ENCODE results near the gene NPHP4.

The NPHP4 gene

DNA sequence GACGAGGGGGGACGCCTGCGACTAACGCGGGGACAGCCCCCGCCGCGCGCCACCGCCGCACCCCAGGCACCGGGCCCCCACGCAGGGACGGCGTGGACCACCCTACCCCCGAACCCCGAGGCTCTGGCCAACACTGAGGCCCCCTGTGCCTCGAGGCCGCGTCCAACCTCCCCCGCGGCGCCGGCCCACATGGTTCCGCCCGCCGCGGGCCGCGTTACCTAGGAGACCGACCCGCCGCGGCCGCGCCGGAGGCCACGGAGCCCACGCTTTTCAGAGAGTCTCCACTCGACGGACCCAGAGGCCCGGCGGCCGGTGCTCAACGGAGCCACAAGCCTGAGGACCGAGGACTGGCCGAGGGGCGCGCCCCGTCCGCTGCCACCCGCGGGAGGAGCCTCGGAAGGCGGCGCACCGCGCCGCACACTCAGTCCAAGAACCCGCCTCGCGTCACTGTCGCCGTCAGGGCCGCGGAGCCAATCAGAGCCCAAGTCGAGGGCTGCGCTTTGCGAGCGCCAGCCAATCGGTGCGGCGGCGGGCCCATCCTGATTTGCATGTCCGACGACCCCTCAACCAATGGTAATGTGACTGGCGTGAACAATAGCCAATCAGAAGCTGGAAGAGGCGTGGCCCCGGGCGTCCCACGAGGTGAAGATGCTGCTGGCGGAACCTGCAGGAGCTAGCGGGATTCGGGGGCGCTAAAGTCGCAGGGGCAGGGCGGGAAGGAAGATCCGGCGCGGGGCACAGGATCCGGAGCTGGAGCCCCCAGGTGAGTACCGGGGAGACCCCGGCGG, at the start of gene NPHP4:
TSS of gene NPHP4 (minus strand) at position 400 of the 788 bp plus-strand sequence. CDS start 6,136 bp downstream, outside the sequence.
- peak; percentile 97 to 99 (median 98) for DNase-seq

DNA sequence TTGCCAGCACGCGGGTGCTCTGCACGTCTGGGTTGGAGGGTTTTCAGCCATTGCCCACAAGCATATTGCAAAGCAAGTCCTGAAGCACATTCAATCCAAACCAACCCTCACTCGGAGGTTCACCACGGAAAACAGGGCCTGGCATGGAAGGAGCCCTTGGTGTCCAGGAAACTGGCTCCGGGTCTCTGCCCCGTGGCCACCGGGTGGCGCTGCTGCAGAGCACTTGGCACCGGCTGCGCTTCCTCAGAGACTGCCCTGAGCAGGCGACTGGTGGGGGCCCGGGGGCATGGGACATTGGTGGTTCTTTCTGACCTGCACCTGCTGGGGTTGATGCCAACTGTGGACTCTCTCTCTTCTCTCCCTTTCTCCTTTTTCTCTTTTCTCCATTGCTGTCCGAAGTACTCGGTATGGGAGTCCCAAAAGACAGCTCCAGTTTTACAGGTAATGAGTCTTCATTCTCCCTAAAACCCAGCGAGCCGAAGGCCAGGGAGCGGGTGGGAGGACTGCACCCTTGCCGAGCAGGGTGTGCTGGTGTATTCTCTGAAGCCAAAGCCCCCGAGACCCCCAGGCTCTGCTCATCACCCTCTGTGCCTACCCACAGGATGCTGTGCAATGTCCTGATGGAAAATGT, 49.3 kb upstream of the NPHP4 start:
- DNase-seq: no peak

DNA sequence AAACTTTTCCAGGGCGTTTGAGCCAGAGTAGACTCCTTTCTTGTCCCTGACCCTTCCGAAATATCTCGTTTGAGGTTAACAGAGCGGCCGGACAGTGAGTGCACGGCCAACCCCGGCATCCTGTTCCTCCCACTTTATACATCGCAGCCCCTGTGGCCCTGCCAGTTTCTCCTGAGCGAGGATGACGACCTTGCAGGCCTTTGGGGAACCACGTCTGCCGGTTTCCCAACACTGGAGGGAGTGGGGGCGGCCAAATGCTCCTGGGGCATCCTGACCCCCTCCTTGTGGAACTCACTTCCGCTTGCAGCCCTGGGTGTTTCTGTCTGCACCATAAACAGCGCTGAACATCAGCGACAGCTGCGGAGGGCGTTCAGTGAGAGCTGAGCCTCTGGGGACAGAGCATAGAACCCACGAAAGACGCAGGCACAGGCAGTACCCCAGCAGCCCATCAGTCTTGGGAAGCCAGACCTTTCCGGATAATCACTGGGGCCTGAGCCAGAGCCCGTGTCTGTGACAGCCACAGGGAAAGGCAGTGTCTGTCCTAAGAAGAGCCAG, 48.7 kb upstream of the NPHP4 start:
- no peak for DNase-seq

DNA sequence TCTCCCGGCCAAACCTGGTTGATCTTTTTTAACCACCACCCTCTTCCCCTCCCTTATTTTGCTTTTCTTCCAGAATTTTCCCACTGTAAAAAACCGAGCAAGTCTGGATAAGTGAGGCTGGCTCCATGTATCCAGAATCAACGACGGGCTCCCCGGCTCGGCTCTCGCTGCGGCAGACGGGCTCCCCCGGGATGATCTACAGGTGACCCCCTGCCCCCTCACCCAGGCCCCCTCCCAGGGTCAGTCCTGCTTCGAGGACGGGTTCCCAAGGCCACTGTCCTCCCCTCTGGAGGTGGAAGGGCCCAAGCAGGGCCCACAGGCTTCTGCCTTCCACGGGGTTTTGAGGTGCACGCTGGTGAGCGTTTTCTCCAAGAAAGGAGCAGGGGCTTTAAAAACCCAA, 48.2 kb upstream of the NPHP4 start:
- DNase-seq: no peak

DNA sequence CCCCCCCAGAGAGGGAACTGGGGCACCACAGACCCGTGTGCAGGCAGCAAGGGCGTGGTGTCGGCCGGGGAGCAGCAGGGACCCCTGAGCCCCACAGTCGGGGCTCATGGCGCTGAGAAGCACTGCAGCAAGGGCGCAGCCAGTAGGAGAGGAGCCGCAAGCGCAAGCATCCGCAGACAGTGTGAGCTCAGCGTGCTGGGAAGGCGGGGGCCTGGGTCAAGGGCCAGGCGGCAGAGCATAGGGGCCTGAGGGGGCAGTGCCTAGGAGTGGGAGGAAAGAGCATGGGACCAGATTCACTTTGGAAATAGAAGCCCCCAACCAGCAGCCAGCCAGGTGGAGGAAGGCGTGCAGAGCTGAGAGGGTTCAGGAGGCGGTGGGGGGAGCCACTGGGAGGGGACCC, 46.8 kb upstream of the NPHP4 start:
- no peak for DNase-seq

DNA sequence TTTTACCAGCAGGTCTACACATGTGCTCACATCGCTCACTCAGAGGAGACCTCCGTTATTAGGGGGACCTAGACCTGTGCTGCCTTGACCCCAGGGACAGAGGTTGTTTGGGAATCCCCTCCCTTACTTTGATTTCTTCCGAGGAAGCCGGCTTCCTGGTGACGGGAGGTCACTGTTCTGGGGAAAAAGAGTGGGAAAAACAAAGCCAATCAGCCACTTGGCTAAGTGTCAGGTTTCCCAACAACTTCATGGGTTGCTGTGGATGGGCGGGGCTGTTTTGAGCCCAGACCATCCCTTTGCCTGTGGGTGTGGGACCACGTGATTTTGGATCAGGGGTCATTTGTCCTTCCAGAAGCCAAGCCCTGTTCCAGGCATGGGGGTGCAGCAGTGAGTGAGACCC, 46.4 kb upstream of the NPHP4 start:
- DNase-seq: no peak

DNA sequence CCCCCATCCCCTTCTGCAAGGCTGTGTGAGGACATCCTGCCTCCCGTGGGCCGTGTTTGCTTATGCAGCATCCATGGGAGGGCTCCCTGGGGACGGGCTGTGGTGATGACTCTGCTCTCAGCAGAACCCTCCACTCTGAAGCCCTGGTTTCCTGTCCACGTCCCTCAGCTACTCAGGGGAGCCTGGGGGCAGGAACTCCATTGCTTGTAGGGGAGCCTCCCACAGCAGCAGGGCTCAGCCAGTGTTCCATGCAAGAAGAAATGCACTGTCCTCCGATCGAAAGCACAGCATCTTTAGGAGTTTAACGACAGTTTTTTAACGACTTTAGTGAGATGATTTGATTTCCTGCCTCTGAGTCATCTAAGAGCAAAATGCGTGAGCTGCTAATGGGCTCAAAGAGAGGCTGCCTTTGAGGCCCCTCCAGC, 45.1 kb upstream of the NPHP4 start:
- no peak for DNase-seq

DNA sequence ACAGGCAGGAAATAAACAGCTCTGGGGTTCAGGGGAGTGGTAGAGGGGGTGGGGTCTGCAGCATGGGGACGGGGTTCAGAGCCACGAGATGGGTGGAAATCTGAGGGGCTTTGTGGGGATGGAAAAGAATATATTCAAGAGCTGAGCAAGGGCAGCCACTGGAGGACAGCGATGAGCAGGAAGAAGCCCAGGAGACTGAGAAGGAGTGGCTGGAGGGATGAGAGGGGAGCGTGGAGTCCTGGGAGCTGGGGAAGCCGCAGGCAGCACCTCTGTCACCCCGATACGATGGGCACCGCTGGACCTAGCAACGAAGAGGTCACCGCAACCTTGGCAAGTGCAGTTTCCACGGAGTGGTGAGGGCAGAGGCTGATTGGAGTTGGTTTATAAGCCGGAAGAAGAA, 43.5 kb upstream of the NPHP4 start:
- no peak for DNase-seq

DNA sequence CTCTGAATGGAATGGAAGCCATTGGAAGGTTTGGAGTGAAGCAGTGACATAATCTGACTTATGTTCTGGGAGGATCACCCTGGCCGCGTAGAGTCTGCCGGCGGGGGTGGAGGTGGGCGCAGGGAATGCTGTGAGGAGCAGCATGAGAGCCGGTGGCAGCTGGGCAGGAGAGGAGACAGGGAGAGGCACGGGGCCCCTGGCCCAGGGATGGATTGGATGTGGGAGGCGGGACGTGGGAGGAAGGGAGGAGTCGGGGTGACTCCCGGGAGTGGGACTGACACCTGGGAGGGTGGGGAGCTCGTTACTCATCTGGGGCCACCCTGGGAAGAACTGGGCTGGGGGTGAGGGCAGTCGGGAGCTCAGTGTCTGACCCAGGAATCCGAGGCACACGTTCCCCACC, 43.1 kb upstream of the NPHP4 start:
- DNase-seq: no peak

DNA sequence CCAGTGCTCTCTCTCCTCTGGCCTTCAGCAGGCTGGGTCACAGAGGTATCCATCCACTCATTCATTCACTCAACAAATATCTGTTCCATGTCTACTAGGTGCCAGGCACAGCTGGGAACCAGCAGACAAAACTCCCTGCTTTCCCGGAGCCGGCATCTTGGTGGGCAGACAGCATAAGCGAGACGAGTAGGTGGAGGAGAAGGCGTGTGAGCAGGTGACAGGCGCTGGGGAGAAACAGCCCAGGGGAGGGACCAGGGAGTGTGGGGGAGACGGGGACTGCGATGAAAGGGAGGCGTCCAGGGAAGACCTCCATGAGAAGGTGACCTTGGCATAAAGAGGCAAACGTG, 42.5 kb upstream of the NPHP4 start:
- DNase-seq: no peak

DNA sequence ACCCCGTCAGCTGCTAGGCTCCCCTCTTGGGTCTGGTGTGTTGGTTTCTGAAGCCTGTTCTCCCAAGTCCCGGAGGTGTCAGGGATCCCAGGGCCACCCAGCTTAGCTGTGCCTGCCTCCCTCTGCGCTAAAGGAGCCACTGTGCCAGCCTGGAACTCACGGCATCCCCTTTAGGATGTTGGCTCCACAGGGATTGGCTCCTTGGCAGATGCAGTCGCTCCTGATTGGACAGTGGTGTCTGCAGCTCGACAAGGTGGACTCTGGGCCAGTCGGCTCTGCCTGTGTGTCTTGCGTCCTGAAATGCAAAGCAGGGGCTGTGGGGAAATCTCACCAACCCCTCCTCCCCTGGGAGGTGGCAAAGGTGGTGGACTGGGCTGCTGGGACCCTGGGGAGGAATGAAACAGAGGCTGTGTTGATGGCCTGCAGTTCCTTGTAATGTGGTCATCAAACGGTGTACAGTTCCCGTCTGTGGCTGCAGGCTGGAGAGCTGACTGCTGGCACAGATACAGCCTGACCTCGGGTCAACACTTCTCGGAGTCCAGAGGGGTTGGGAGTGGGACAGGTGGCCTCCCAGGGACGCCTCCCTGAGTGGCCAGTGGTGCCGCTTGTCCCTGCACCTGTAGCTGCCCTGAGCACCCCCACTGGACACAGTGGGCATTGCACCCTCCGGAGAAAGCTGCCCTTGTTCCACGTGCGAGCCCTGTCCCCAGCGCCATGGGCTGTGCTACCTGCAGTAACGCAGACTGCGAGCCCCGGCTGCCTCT, 41.9 kb upstream of the NPHP4 start:
- DNase-seq: peak in 1 of 4 experiments; percentile 29

DNA sequence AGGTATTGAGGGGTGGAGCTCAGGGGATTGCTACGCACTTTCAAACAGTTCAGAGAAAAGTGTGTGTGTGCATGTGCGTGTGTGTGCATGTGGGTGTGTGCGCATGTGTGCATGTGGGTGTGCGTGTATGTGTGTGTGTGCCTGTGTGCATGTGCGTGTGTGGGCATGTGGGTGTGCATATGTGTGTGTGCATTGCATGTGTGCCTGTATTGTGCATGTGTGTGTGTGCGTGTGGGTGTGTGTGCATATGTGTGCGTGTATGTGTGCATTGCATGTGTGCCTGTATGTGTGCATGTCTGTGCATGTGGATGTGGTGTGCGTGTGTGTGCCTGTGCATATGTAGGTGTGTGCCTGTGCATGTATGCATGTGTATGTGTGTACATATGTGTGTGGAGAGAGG, 40.9 kb upstream of the NPHP4 start:
- no peak for DNase-seq

DNA sequence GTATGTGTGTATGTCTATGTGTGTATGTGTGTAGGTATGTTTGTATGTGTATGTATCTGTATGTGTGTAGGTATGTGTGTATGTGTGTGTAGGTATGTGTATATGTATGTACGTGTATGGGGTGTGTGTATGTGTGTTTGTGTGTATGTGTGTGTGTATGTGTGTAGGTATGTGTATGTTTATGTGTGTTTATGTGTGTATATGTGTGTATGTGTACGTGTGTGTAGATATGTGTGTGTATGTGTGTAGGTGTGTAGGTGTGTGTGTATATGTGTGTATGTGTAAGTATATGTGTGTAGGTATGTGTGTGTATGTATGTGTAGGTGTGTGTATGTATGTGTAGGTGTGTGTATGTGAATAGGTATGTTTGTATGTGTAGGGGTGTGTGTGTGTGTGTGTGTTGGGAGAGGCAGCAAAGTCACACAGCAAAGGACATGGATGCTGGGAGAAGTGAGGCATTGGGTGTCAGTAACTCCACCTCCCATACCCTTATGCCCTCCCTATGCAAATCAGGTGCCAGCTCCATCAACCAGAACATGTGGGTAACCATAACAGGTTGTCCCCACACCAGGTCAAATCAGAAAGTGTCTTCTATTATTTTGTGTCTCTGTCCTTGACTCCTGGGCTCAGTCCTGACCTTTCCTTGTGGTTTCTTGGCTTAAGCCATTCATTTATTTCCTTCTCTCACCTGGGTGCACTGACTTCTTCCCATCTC, 38.5 kb upstream of the NPHP4 start:
- no peak for DNase-seq

DNA sequence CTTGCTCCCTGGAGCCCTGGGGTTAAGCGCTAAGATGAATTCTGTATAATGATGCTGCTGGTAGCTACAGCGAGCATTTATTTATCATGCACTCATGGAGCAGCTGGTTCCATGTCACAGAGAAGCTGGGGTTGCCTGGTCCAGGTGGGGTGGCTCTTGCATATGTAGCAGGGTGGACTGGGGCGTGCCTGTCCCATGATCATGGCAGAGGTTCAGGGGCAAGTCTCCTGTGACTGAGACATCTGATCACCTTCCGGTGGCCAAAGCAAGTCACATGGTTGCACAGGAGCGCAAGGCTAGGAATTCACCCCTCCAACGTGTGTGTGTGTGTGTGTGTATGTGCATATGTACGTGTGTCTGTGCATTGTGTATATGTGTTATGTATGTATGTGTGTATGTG, 37.9 kb upstream of the NPHP4 start:
- no peak for DNase-seq

DNA sequence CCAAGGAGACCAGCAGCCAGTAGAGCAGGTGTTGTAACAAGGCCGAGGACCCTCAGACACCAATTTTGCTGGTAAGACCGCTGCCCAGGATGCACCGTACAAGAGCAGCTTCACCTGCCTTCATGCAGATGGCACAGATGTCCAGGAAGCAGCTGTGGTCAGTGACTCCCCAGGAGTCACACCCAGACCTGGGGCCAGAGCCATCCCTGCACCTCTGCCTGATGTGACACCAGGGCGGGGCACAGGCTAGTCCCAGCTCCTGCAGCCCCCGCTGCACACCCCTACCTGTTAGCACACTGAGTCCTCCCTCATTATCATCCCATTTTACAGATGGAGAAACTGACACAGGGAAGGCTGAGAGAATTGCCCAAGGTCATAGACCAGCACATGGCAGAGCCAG, 37.1 kb upstream of the NPHP4 start:
- no peak for DNase-seq

DNA sequence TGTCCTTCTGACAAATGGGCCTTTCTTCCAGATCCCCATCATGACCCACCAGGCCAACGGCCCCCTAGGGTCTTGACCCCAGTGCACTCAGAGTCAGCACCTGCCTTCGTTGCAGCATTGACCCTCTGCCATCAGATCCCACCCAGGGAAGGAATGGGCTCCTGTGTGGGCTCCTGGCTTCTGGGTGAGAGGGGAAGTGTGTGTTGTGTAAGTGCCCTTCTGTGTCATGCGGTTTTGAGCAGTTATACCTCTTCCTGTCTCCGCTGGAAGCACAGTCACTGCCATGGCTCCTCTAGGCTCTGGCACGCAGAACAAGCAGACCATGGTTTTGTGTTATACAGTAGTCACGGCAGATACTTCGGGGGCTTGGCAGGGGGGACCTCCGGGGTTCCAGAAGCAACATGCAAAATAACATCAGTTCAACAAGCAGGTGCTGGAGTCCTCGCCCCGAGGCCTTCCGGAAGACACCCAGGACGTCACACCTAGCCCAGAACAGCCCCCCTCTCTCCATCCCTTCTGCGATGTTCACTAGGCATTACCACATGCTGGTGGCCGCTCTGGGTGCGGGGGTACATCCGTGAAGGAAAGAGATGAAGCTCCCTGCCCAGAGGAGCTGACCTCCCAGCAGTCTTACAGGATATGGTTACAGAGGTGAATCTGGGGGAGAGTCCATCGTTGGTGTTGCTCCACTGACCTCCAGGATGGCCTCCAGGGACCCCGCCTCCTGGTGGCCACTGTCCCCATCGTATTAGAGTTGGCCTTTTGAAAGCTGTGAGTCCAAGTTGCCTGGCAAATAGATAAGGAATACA, 36.0 kb upstream of the NPHP4 start:
- peak in 3 of 4 experiments; percentile 35 to 48 (median 39) for DNase-seq

DNA sequence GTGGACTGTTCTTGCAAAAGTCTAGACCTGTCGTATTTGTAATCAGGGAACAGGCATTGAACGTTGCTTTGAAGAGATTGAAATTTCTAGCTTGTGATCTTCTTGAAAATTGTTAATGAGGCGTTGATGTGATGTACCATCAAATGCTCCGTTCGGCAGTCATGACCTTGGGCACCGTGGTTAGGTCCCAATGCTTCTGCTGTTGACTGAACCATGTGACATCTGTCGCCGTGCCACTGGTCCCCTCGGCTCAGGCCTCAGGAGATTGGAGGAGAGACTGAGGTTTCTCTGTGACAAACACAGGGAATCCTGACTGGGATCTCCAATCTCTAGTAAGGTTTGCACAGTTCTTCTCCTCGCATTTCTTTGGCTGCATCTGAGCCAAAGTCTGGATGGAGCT, 35.4 kb upstream of the NPHP4 start:
- no peak for DNase-seq

DNA sequence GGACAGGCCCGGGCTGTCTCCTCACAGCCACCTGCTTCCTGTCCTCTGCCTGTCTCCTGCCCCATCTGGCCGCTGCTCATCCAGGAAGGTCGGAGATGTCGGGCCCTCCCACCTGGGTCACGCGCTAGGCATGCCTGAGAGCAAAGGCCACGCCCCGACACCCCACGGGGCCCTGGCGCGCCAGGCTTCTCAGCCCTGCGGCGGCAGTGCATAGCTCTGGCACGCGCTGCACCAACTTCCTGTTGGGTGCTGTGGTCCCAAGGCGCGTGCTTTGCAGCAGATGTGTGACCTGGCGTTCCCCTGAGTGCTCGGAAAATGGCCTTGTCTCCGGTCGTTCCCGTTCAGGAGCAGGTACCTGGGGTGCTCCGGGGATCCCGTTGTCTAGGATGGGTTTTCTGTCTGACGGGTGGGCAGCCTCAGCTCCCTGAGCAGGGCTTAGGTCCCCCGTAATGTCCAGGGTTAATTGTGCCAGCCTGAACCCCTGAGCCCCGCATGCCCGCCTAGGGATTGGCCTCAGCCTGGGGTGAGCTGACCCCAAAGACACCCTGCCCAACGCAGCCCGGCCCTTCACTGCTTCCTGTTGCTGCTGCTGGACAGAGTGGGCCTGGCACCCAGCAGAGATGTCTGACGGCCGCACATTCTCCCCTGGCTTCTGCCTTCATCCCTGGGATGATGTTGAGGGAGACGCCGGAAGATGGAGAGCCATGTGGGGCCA, 34.0 kb upstream of the NPHP4 start:
- DNase-seq: peak; percentile 79 to 94 (median 88)

DNA sequence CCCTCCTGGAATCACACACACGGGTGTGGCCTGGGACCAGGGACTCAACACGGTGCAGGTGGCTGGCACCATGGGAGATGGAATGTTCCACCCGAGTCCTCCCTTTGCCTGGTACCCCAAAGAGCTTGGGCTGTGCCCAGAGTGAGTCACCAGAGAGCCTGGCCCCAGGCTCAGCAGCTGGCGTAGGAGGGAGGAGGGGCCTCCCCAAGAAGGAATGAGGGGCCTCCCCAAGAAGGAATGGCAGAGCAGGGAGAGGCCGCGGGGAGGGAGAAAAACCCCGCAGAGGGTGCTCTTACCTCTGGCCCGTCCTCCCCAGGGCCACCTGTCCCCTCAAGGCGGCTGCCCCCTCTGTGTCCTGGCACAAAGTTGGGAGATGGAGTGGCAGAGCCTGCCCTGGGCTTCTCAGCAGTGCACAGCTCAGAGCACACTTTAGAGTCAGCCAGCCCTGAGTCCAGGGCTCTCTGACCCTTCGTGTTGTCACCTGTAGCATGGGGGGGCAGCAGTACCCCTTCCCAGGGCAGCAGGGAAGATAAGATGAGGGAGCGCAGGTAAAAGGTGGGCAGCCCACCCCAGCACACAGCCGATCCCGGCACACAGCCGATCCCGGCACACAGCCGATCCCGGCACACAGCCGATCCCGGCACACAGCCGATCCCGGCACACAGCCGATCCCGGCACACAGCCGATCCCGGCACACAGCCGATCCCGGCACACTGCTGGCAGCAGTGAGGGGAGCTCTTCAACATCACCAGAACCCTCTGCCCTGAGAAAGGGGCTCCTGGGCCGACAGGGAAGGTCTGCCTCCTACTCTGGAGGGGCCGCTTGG, 33.3 kb upstream of the NPHP4 start:
- DNase-seq: no peak

DNA sequence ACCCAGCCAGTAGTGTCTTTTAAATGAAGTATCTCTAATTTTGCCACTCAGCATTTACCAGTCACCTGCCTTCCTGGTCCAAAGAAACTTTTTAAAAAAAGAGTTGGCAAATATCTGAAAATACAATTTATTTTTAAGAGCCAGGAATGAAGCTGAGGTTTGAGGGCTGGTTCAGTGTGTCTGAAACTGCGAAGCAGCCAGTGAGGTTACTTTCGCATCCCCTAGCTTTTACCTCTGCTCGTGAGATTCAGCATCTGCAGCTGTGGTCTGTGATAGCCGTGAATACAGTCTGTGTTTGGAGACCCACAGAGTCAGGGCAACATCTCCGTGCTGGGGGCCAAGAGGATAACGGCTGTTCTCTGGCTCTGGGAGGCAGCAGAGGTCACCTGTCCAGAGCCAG, 32.2 kb upstream of the NPHP4 start:
- DNase-seq: no peak

Measured in activated CD4-positive, CD25-positive, alpha-beta regulatory T cell (primary cell).